ENCODE results near the gene ANXA8. TPM values are rescaled to one million over a fixed set of nuclear protein-coding genes. Genes with fewer than 3 reads are reported as not detected.

ANXA8 gene
- total and polyA plus RNA-seq, 2 donors (not counting 3 experiments of a cell fraction or from before 2014, with no cell fraction given): not detected

DNA sequence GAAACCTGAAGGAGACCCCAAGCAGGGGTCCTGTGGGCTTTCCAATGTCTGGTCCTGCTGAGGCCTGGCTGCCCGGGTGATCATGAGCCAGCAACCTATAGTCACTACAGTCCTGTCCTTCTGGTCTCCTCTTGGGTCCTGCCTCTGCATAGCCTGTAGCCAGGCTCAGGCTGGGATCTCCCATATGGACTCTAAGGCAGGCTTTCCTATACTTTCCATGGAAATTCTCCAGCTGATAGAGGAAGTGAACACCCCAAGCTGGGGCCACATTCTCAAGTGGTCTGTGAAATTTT is 26.4 kb downstream of the ANXA8 start:
- no peaks in the 10 kb centered on the region for H3K79me2 ChIP-seq (ENCODE audit: control insufficient read depth, insufficient read depth, low read length)
- no peak overlapping the region for H3K27ac ChIP-seq (ENCODE audit: insufficient read depth, low read depth, low read length)
- H3K4me3 ChIP-seq (replicated peaks in 1 of 3; ENCODE audit: insufficient read depth in 1 of 3, low read depth in 1 of 3, low read length in 3 of 3): no peak overlapping the region
- TF ChIP-seq EZH2 (IDR thresholded peaks at IDR 0.05; ENCODE audit: borderline replicate concordance, low read depth, low read length, severe bottlenecking): no peak
- no peak for TF ChIP-seq JUN (IDR thresholded peaks at IDR 0.05; ENCODE audit: borderline replicate concordance, insufficient read depth, insufficient read length, low read depth)
- TF ChIP-seq POLR2A (IDR thresholded peaks at IDR 0.05; ENCODE audit: low read depth, low read length): no peak
- TF ChIP-seq GATA2 (IDR thresholded peaks at IDR 0.05; ENCODE audit: insufficient read depth, insufficient read length, low read depth, low read length): no peak
- TF ChIP-seq, protein P1, sequence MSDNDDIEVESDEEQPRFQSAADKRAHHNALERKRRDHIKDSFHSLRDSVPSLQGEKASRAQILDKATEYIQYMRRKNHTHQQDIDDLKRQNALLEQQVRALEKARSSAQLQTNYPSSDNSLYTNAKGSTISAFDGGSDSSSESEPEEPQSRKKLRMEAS (IDR thresholded peaks at IDR 0.05; ENCODE audit: insufficient read depth, insufficient read length): no peak
- TF ChIP-seq MYC (IDR thresholded peaks at IDR 0.05; ENCODE audit: low read depth, low read length): no peak
- TF ChIP-seq FOS (IDR thresholded peaks at IDR 0.05; ENCODE audit: borderline replicate concordance, insufficient read depth, low read length): no peak
- no peak for TF ChIP-seq POLR2AphosphoS5 (IDR thresholded peaks at IDR 0.05; ENCODE audit: insufficient read depth, low read depth, low read length)
- TF ChIP-seq, protein P2, sequence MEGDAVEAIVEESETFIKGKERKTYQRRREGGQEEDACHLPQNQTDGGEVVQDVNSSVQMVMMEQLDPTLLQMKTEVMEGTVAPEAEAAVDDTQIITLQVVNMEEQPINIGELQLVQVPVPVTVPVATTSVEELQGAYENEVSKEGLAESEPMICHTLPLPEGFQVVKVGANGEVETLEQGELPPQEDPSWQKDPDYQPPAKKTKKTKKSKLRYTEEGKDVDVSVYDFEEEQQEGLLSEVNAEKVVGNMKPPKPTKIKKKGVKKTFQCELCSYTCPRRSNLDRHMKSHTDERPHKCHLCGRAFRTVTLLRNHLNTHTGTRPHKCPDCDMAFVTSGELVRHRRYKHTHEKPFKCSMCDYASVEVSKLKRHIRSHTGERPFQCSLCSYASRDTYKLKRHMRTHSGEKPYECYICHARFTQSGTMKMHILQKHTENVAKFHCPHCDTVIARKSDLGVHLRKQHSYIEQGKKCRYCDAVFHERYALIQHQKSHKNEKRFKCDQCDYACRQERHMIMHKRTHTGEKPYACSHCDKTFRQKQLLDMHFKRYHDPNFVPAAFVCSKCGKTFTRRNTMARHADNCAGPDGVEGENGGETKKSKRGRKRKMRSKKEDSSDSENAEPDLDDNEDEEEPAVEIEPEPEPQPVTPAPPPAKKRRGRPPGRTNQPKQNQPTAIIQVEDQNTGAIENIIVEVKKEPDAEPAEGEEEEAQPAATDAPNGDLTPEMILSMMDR (IDR thresholded peaks at IDR 0.05; ENCODE audit: extremely low read depth in 1 of 2, insufficient read depth in 1 of 2, low read depth in 1 of 2, low read length in 2 of 2): no peak
- no peaks in the 10 kb centered on the region for H3K9me1 ChIP-seq (replicated peaks; ENCODE audit: control insufficient read depth, extremely low read depth, insufficient read depth, low read length)
- no peak overlapping the region for H3K4me2 ChIP-seq (ENCODE audit: insufficient read depth, low read length)
- DNase-seq (ENCODE audit: low read depth, low spot score): no peak
- BruUV-seq (replicated peaks): no TSS peak
- dilution Hi-C loops (cut with MboI; ENCODE audit: extremely low pct_ligation_motif_present, low sequenced_read_pairs): no loop called here
- H4K20me1 ChIP-seq (replicated peaks; ENCODE audit: control insufficient read depth, extremely low read depth, insufficient read depth, low read length): no peaks in the 10 kb centered on the region
- H3K4me1 ChIP-seq (ENCODE audit: control insufficient read depth, extremely low read depth, insufficient read depth, low read length): no peaks in the 10 kb centered on the region
- FAIRE-seq: no peak
- H2AFZ ChIP-seq (ENCODE audit: low read depth, low read length): no peak overlapping the region
- intact Hi-C loops (cut with micrococcal nuclease): no loop called here
- POLR2A ChIA-PET: no interaction called here
- H3K9me3 ChIP-seq (replicated peaks; ENCODE audit: control insufficient read depth, insufficient read depth, low read length): no peaks in the 10 kb centered on the region
- no peak overlapping the region for H3K9ac ChIP-seq (replicated peaks; ENCODE audit: extremely low read depth, insufficient read depth, low read length)
- no peaks in the 10 kb centered on the region for H3K27me3 ChIP-seq (ENCODE audit: control insufficient read depth in 2 of 2, insufficient read depth in 2 of 2, low read length in 2 of 2)
- no peaks in the 10 kb centered on the region for H3K36me3 ChIP-seq (ENCODE audit: control insufficient read depth in 2 of 2, extremely low read depth in 1 of 2, insufficient read depth in 2 of 2, low read length in 2 of 2)
- CTCF ChIA-PET: no interaction called here

Measured in endothelial cell of umbilical vein (primary cell).